Measurements from ENCODE around the gene NAXE. TPM values are rescaled to one million over a fixed set of nuclear protein-coding genes. Genes with fewer than 3 reads are reported as not detected.
A peak's percentile ranks its signal among the peaks of the same experiment; 100 is the strongest.

Gene NAXE
- total and polyA plus RNA-seq, 2 of the 13 experiments (the other 11 are each of a cell fraction or from before 2014, with no cell fraction given) = 39.4 to 59.4 TPM

DNA sequence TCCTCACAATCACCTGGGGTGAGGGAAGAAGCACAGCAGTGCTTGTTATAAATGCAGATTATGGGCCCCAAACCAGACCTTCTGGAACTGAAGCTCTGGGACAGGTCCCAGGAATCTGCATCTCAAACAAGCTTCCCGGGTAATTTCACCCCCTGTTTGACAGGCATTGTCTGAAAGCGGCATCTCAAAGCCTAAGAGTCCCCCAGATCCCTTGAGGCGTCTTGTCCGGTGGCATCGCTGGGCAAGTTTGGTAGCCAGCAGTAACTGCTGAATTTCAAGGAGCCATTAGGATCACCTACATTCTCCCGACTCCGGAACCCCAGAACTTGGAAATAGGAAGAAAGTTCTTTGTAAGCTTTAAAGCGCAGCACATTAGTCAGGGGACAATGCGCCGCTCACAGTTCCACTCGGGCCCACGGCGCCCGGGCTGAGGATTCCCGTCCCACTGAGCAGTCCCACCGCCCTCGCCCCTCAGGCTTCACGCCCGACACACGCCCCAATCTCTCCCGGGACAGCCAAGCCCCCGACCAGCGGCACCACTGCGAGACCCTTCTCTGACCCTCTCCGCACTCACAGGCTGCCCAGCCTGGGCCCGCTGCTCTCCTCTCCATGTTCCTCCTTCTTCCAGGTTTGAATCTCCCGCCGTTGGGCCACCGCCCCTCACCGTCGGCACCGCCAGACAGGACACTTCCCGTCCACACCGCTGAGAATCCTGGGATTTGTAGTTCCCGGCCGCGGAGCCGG is 19.5 kb upstream of the NAXE start, which contains the start of gene IQGAP3 (continued):
- TF ChIP-seq, protein P1, sequence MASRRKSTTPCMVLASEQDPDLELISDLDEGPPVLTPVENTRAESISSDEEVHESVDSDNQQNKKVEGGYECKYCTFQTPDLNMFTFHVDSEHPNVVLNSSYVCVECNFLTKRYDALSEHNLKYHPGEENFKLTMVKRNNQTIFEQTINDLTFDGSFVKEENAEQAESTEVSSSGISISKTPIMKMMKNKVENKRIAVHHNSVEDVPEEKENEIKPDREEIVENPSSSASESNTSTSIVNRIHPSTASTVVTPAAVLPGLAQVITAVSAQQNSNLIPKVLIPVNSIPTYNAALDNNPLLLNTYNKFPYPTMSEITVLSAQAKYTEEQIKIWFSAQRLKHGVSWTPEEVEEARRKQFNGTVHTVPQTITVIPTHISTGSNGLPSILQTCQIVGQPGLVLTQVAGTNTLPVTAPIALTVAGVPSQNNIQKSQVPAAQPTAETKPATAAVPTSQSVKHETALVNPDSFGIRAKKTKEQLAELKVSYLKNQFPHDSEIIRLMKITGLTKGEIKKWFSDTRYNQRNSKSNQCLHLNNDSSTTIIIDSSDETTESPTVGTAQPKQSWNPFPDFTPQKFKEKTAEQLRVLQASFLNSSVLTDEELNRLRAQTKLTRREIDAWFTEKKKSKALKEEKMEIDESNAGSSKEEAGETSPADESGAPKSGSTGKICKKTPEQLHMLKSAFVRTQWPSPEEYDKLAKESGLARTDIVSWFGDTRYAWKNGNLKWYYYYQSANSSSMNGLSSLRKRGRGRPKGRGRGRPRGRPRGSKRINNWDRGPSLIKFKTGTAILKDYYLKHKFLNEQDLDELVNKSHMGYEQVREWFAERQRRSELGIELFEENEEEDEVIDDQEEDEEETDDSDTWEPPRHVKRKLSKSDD (CRISPR knock-in tag; IDR thresholded peaks at IDR 0.05; ENCODE audit: low read depth) = peak; percentile 47; the same call in 1 of the 2 replicates
- TF ChIP-seq, protein P2, sequence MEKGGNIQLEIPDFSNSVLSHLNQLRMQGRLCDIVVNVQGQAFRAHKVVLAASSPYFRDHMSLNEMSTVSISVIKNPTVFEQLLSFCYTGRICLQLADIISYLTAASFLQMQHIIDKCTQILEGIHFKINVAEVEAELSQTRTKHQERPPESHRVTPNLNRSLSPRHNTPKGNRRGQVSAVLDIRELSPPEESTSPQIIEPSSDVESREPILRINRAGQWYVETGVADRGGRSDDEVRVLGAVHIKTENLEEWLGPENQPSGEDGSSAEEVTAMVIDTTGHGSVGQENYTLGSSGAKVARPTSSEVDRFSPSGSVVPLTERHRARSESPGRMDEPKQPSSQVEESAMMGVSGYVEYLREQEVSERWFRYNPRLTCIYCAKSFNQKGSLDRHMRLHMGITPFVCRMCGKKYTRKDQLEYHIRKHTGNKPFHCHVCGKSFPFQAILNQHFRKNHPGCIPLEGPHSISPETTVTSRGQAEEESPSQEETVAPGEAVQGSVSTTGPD (CRISPR knock-in tag; IDR thresholded peaks at IDR 0.05) = no peak
- TF ChIP-seq, protein P3, sequence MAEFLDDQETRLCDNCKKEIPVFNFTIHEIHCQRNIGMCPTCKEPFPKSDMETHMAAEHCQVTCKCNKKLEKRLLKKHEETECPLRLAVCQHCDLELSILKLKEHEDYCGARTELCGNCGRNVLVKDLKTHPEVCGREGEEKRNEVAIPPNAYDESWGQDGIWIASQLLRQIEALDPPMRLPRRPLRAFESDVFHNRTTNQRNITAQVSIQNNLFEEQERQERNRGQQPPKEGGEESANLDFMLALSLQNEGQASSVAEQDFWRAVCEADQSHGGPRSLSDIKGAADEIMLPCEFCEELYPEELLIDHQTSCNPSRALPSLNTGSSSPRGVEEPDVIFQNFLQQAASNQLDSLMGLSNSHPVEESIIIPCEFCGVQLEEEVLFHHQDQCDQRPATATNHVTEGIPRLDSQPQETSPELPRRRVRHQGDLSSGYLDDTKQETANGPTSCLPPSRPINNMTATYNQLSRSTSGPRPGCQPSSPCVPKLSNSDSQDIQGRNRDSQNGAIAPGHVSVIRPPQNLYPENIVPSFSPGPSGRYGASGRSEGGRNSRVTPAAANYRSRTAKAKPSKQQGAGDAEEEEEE (CRISPR knock-in tag; IDR thresholded peaks at IDR 0.05; ENCODE audit: borderline replicate concordance) = no peak
- TF ChIP-seq HOXD1 (CRISPR knock-in tag; IDR thresholded peaks at IDR 0.05) (no peak), SP2 (CRISPR knock-in tag; IDR thresholded peaks at IDR 0.05) (peak; percentile 67), ZNF549 (CRISPR knock-in tag; IDR thresholded peaks at IDR 0.05) (no peak), ZNF44 (CRISPR knock-in tag; IDR thresholded peaks at IDR 0.05) (0 out of 2 replicates have a peak, but pooled peaks have one; percentile 29), SMARCC2 (IDR thresholded peaks at IDR 0.05) (no peak), ZNF138 (CRISPR knock-in tag; IDR thresholded peaks at IDR 0.05; ENCODE audit: low read depth) (no peak), BHLHE40 (IDR thresholded peaks at IDR 0.05; ENCODE audit: low read length) (no peak), HMG20B (CRISPR knock-in tag; conservative IDR thresholded peaks at IDR 0.05) (no peak), SMARCE1 (IDR thresholded peaks at IDR 0.05; ENCODE audit: borderline replicate concordance) (no peak)
- TF ChIP-seq, protein P4, sequence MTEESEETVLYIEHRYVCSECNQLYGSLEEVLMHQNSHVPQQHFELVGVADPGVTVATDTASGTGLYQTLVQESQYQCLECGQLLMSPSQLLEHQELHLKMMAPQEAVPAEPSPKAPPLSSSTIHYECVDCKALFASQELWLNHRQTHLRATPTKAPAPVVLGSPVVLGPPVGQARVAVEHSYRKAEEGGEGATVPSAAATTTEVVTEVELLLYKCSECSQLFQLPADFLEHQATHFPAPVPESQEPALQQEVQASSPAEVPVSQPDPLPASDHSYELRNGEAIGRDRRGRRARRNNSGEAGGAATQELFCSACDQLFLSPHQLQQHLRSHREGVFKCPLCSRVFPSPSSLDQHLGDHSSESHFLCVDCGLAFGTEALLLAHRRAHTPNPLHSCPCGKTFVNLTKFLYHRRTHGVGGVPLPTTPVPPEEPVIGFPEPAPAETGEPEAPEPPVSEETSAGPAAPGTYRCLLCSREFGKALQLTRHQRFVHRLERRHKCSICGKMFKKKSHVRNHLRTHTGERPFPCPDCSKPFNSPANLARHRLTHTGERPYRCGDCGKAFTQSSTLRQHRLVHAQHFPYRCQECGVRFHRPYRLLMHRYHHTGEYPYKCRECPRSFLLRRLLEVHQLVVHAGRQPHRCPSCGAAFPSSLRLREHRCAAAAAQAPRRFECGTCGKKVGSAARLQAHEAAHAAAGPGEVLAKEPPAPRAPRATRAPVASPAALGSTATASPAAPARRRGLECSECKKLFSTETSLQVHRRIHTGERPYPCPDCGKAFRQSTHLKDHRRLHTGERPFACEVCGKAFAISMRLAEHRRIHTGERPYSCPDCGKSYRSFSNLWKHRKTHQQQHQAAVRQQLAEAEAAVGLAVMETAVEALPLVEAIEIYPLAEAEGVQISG (CRISPR knock-in tag; IDR thresholded peaks at IDR 0.05) = peak; percentile 97
- TF ChIP-seq, protein P5, sequence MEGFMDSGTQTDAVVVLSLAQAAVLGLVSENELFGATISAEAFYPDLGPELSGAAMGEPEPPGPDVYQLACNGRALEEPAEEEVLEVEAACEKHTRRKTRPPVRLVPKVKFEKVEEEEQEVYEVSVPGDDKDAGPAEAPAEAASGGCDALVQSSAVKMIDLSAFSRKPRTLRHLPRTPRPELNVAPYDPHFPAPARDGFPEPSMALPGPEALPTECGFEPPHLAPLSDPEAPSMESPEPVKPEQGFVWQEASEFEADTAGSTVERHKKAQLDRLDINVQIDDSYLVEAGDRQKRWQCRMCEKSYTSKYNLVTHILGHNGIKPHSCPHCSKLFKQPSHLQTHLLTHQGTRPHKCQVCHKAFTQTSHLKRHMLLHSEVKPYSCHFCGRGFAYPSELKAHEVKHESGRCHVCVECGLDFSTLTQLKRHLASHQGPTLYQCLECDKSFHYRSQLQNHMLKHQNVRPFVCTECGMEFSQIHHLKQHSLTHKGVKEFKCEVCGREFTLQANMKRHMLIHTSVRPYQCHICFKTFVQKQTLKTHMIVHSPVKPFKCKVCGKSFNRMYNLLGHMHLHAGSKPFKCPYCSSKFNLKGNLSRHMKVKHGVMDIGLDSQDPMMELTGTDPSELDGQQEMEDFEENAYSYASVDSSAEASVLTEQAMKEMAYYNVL (CRISPR knock-in tag; IDR thresholded peaks at IDR 0.05; ENCODE audit: borderline replicate concordance) = no peak
- TF ChIP-seq, protein P6, sequence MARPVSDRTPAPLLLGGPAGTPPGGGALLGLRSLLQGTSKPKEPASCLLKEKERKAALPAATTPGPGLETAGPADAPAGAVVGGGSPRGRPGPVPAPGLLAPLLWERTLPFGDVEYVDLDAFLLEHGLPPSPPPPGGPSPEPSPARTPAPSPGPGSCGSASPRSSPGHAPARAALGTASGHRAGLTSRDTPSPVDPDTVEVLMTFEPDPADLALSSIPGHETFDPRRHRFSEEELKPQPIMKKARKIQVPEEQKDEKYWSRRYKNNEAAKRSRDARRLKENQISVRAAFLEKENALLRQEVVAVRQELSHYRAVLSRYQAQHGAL (CRISPR knock-in tag; IDR thresholded peaks at IDR 0.05; ENCODE audit: not compliant biosample characterization) = no peak

Data from HepG2 (cell line).